AG10803 (cell line): ENCODE data around the gene C1orf210.

ENCODE experiments used
- DNase-seq: peaks from one replicate; pipeline ENCODE4 v3.0.0; 2010; ENCODE audit warnings: low read depth
- H3K4me3 ChIP-seq: 2 replicates; pipeline ENCODE4 v1.5.1; 2011; ENCODE audit warnings: mild to moderate bottlenecking, low read length, control low read depth
- TF ChIP-seq, protein P1 (sequence below): conservative IDR thresholded peaks from 2 replicates; pipeline ENCODE4 v1.5.1; 2011; ENCODE audit warnings: mild to moderate bottlenecking, low read length, control low read depth, inconsistent platforms

The C1orf210 gene

DNA sequence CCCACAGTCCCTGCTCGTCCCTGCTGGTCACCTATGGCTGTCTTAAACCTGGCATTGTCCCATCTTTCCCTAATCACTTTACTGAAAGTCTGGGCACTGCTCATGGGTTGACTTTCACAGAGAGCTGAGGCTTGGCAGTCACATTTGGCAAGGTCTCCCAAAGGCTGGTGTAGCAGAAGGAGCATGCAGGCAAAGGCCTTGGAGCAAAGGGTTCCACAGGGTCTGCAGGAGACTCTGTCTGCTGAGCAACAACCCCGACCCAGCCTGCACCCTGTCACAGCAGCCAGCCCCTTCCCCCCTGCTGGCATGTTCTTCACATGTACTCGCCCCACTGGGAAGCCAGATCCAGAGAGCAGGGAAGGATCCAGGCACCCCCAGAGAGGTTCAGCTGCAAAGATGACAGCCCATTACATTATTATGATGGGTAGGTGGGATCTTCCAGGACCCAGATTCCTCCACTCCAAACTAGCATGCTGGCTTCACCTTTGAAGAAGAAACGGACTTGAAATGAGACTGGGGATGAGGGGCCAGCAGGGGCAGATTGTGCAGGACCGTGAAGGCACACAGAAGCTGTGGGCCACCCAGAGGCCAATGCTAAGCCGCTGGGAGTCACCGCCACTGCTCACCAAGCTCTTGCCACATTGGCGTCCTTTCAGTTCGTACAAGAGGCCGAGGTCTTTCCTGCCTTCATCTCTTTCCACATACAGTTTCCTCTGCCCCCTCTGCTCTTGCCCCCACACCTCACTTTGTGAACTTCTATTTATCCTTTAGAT lies 29.8 kb downstream of the C1orf210 start:
- no peak for DNase-seq
- H3K4me3 ChIP-seq = no peak overlapping the region
- TF ChIP-seq, protein P1, sequence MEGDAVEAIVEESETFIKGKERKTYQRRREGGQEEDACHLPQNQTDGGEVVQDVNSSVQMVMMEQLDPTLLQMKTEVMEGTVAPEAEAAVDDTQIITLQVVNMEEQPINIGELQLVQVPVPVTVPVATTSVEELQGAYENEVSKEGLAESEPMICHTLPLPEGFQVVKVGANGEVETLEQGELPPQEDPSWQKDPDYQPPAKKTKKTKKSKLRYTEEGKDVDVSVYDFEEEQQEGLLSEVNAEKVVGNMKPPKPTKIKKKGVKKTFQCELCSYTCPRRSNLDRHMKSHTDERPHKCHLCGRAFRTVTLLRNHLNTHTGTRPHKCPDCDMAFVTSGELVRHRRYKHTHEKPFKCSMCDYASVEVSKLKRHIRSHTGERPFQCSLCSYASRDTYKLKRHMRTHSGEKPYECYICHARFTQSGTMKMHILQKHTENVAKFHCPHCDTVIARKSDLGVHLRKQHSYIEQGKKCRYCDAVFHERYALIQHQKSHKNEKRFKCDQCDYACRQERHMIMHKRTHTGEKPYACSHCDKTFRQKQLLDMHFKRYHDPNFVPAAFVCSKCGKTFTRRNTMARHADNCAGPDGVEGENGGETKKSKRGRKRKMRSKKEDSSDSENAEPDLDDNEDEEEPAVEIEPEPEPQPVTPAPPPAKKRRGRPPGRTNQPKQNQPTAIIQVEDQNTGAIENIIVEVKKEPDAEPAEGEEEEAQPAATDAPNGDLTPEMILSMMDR = no peak

- DNase-seq = no peak
These were observed 31.5 kb downstream of the C1orf210 start for GRCh38 chr1:43253876-43254275.

GRCh38 chr1:43253173-43253572 lies 32.2 kb downstream of the C1orf210 start:
- TF ChIP-seq, protein P1 = no peak
- DNase-seq = no peak

More at GRCh38 chr1:43253876-43254275, 31.5 kb downstream of the C1orf210 start:
- no peak overlapping the region for H3K4me3 ChIP-seq
- TF ChIP-seq, protein P1 = no peak

DNA sequence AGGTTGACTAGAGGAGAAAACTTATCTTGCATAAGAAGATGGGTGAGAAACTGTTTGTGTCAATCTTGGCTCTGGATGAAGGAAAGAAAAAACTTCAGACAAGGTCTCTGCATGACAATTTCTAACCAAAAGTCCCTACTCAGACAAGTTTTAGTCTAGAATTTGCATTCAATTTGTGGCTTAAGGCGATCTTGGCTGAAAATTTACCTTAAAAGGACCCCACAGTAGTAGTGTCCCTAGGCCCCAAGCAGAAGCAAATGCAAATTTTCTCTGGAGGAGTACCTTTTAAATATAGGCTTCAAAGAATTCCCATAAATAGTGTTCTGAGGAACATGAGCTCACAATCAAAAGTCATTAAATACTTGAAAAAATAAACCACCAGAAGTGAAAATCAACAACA lies 33.2 kb downstream of the C1orf210 start:
- DNase-seq = no peak
- no peak overlapping the region for H3K4me3 ChIP-seq
- TF ChIP-seq, protein P1 = no peak

More at GRCh38 chr1:43253173-43253572, 32.2 kb downstream of the C1orf210 start:
- H3K4me3 ChIP-seq = no peak overlapping the region

- TF ChIP-seq, protein P1 = no peak
- no peak overlapping the region for H3K4me3 ChIP-seq
- no peak for DNase-seq
These were observed 34.4 kb downstream of the C1orf210 start for GRCh38 chr1:43251024-43251423.

GRCh38 chr1:43250351-43250761 lies 35.0 kb downstream of the C1orf210 start:
- DNase-seq = no peak
- TF ChIP-seq, protein P1 = no peak
- no peak overlapping the region for H3K4me3 ChIP-seq

GRCh38 chr1:43247256-43247921 lies 38.0 kb downstream of the C1orf210 start:
- no peak for DNase-seq
- TF ChIP-seq, protein P1 = no peak
- H3K4me3 ChIP-seq = no peak overlapping the region
